ENCODE data around the gene A4GNT. TPM values are rescaled to one million over a fixed set of nuclear protein-coding genes. Genes with fewer than 3 reads are reported as not detected.

A4GNT gene
- total RNA-seq: not detected in 2 replicates

GRCh38 chr3:138132239-138132638, at the start of gene A4GNT:
Gene A4GNT (minus strand): TSS chr3:138132390. CDS start chr3:138131256, 1,134 bp downstream.

GRCh38 chr3:138174421-138175131, 42.4 kb upstream of the A4GNT start, which contains the start of gene DBR1:
Gene DBR1 (minus strand): TSS chr3:138174921. CDS start chr3:138174795, 126 bp downstream.

GRCh38 chr3:138114988-138115971, 16.9 kb downstream of the A4GNT start, which contains the start of gene DZIP1L:
Gene DZIP1L (minus strand): TSS chr3:138115608. CDS start chr3:138103971, 11,637 bp downstream.

Other genes starting within 250 kb of the A4GNT start
- gene CLDN18, start 122.2 kb downstream of the A4GNT start, total RNA-seq: not detected in 2 replicates
- 0.34 and 1.3 TPM in 2 replicates for gene DZIP1L, start 16.8 kb downstream of the A4GNT start, total RNA-seq
- 16.1 and 18.7 TPM in 2 replicates for gene DBR1, start 42.5 kb upstream of the A4GNT start, total RNA-seq
- gene ARMC8, start 54.9 kb upstream of the A4GNT start, total RNA-seq: 43.1 and 54.0 TPM in 2 replicates
- gene NME9, start 197.5 kb upstream of the A4GNT start, total RNA-seq: 0.21 TPM in 1 of 2 replicates, not detected in the other
- gene MRAS, start 216.2 kb upstream of the A4GNT start, total RNA-seq: 2.7 and 18.7 TPM in 2 replicates

Measured in nasal cavity respiratory epithelium epithelial cell of viscerocranial mucosa (primary cell).